ENCODE measurements around the gene TNNI3.

The TNNI3 gene

GRCh38 chr19:55146078-55146704 is 11.3 kb downstream of the TNNI3 start:
- DNase-seq, result no peak

- DNase-seq, result no peak
These were observed 12.3 kb downstream of the TNNI3 start for GRCh38 chr19:55145232-55145631.

GRCh38 chr19:55141696-55142095 is 15.8 kb downstream of the TNNI3 start:
- no peak for DNase-seq

GRCh38 chr19:55137915-55138314 is 19.6 kb downstream of the TNNI3 start:
- DNase-seq, result no peak

GRCh38 chr19:55136399-55137102 is 21.0 kb downstream of the TNNI3 start:
- DNase-seq, result no peak

- DNase-seq, result no peak
These were observed 22.8 kb downstream of the TNNI3 start for GRCh38 chr19:55134736-55135135.

- DNase-seq, result no peak
These were observed 23.7 kb downstream of the TNNI3 start for GRCh38 chr19:55133639-55134444.

- DNase-seq, result no peak
These were observed 24.9 kb downstream of the TNNI3 start for GRCh38 chr19:55132453-55133129.

GRCh38 chr19:55131421-55131820 is 26.1 kb downstream of the TNNI3 start:
- no peak for DNase-seq

GRCh38 chr19:55119053-55119452 is 38.5 kb downstream of the TNNI3 start:
- no peak for DNase-seq

- no peak for DNase-seq
These were observed 39.0 kb downstream of the TNNI3 start for GRCh38 chr19:55118401-55118991.

- DNase-seq, result peak; percentile 96
These were observed 39.7 kb downstream of the TNNI3 start for GRCh38 chr19:55117663-55118391.

- no peak for DNase-seq
These were observed 40.5 kb downstream of the TNNI3 start, which contains the start of gene PPP1R12C for GRCh38 chr19:55116859-55117662. Gene PPP1R12C, minus strand, starts transcription at chr19:55117637. Its CDS starts 94 bp downstream, at chr19:55117543.

GRCh38 chr19:55116232-55116858 is 41.2 kb downstream of the TNNI3 start:
- DNase-seq, result peak; percentile 45

- DNase-seq, result no peak
These were observed 42.0 kb downstream of the TNNI3 start for GRCh38 chr19:55115446-55116065.

- DNase-seq, result no peak
These were observed 42.9 kb downstream of the TNNI3 start for GRCh38 chr19:55114566-55115145.

GRCh38 chr19:55113570-55114039 is 43.9 kb downstream of the TNNI3 start:
- no peak for DNase-seq

GRCh38 chr19:55112777-55113569 is 44.6 kb downstream of the TNNI3 start:
- no peak for DNase-seq
